Uterus (tissue), 4 donors: ENCODE results near the gene NEGR1. TPM values are rescaled to one million over a fixed set of nuclear protein-coding genes. Genes with fewer than 3 reads are reported as not detected.

ENCODE experiments used
- DNase-seq, 2 donors: peaks; one replicate each; pipeline ENCODE4 v3.0.0-alpha.2; 2019 to 2020
- H3K27ac ChIP-seq, 2 donors: fragments of 200-600 bp; sonication (generic); 1 replicate in 1 of 2; 2 replicates in 1 of 2; pipeline ENCODE4 v1.5.1; 2016 to 2018
- H3K27me3 ChIP-seq, 2 donors: fragments of 200-600 bp; sonication (generic); one replicate each; pipeline ENCODE4 v1.5.1; 2018 to 2019; ENCODE audit warnings: control low read depth in 1 of 2
- H3K36me3 ChIP-seq, 2 donors: fragments of 200-600 bp; sonication (generic); one replicate each; pipeline ENCODE4 v1.5.1; 2019; ENCODE audit warnings: control low read depth in 1 of 2
- H3K4me1 ChIP-seq, 2 donors: fragments of 200-600 bp; sonication (generic); one replicate each; pipeline ENCODE4 v1.5.1; 2018 to 2019; ENCODE audit warnings: control low read depth in 1 of 2
- H3K4me3 ChIP-seq, 2 donors: fragments of 200-600 bp; sonication (generic); 1 replicate in 1 of 2; 2 replicates in 1 of 2; pipeline ENCODE4 v1.5.1; 2018 to 2019; ENCODE audit warnings: mild to moderate bottlenecking in 1 of 2
- H3K9me3 ChIP-seq, 2 donors: fragments of 200-600 bp; sonication (generic); one replicate each; pipeline ENCODE4 v1.5.1; 2019; ENCODE audit warnings: control low read depth in 1 of 2
- CTCF ChIP-seq, 4 experiments: fragments of 200-600 bp in 2 of 4; fragments of 450-650 bp in 2 of 4; sonication (generic) in 2 of 4; IDR thresholded peaks; one replicate each; pipeline ENCODE4 v1.5.1; 2016 to 2019; ENCODE audit warnings: antibody characterized with exemption in 4 of 4, mild to moderate bottlenecking in 2 of 4, moderate library complexity in 1 of 4
- POLR2A ChIP-seq, 2 donors: fragments of 450-650 bp; IDR thresholded peaks; one replicate each; pipeline ENCODE4 v1.6.1; 2016; ENCODE audit warnings: antibody characterized with exemption in 2 of 2, mild to moderate bottlenecking in 1 of 2, moderate library complexity in 1 of 2
- intact Hi-C: fragments of 100-400 bp; cut with DNase I; formaldehyde crosslinking; loops from one replicate; pipeline ENCODE4 v1.15.1; 2023; ENCODE audit warnings: low total_unique reads
- total RNA-seq, 4 donors: library from RNA; depleted of rRNA in 3 of 4; stranded (reverse); fragments of >200 nt in 3 of 4; gene quantifications; one replicate each; pipeline versions ENCODE4 v1.1.0 to v1.2.4, GENCODE V29; 2014 to 2023
- donor health status: DM: yes; HTN: yes; CAD: no.

NEGR1 gene
- total RNA-seq, 4 donors from 2014 or later = 6.7 to 42.9 (median 33.3) TPM

GRCh38 chr1:71666609-71667008 lies 615.7 kb downstream of the NEGR1 start:
- TF ChIP-seq CTCF (IDR thresholded peaks at IDR 0.05) (no peak), POLR2A (IDR thresholded peaks at IDR 0.05) (no peak)
- Histone ChIP-seq H3K27me3 (no peaks in the 10 kb centered on the region), H3K27ac (no peak overlapping the region), H3K9me3 (no peaks in the 10 kb centered on the region), H3K4me1 (no peaks in the 10 kb centered on the region), H3K4me3 (no peak overlapping the region), H3K36me3 (no peaks in the 10 kb centered on the region)
- intact Hi-C loops = no loop called here
- DNase-seq = no peak

GRCh38 chr1:71660411-71660810 lies 621.9 kb downstream of the NEGR1 start:
- DNase-seq = no peak
- Histone ChIP-seq H3K36me3 (no peaks in the 10 kb centered on the region), H3K27ac (no peak overlapping the region), H3K9me3 (no peaks in the 10 kb centered on the region), H3K4me1 (no peaks in the 10 kb centered on the region), H3K27me3 (no peaks in the 10 kb centered on the region), H3K4me3 (no peak overlapping the region)
- intact Hi-C loops = no loop called here
- no peak for TF ChIP-seq POLR2A (IDR thresholded peaks at IDR 0.05)
- TF ChIP-seq CTCF (IDR thresholded peaks at IDR 0.05) = no peak

- no peak overlapping the region for H3K4me3 ChIP-seq
- TF ChIP-seq POLR2A (IDR thresholded peaks at IDR 0.05) (no peak), CTCF (IDR thresholded peaks at IDR 0.05) (no peak)
- H3K9me3 ChIP-seq = no peaks in the 10 kb centered on the region
- no peaks in the 10 kb centered on the region for H3K4me1 ChIP-seq
- peak in 1 of 2 donors; percentile 16 for DNase-seq
- H3K27me3 ChIP-seq = no peaks in the 10 kb centered on the region
- H3K27ac ChIP-seq = no peak overlapping the region
- H3K36me3 ChIP-seq = no peaks in the 10 kb centered on the region
- intact Hi-C loops = no loop called here
Measured at GRCh38 chr1:71657891-71658679, 624.3 kb downstream of the NEGR1 start.

GRCh38 chr1:71656902-71657301 lies 625.4 kb downstream of the NEGR1 start:
- intact Hi-C loops = no loop called here
- TF ChIP-seq CTCF (IDR thresholded peaks at IDR 0.05) = no peak
- TF ChIP-seq POLR2A (IDR thresholded peaks at IDR 0.05) = no peak
- Histone ChIP-seq H3K36me3 (no peaks in the 10 kb centered on the region), H3K4me3 (no peak overlapping the region), H3K27me3 (no peaks in the 10 kb centered on the region), H3K9me3 (no peaks in the 10 kb centered on the region), H3K4me1 (no peaks in the 10 kb centered on the region), H3K27ac (no peak overlapping the region)
- no peak for DNase-seq

- no peak overlapping the region for H3K27ac ChIP-seq
- H3K36me3 ChIP-seq = no peaks in the 10 kb centered on the region
- H3K9me3 ChIP-seq = no peaks in the 10 kb centered on the region
- no peak for DNase-seq
- no peaks in the 10 kb centered on the region for H3K27me3 ChIP-seq
- H3K4me1 ChIP-seq = no peaks in the 10 kb centered on the region
- intact Hi-C loops = no loop called here
- no peak for TF ChIP-seq POLR2A (IDR thresholded peaks at IDR 0.05)
- TF ChIP-seq CTCF (IDR thresholded peaks at IDR 0.05) = no peak
- H3K4me3 ChIP-seq = no peak overlapping the region
Measured at GRCh38 chr1:71655604-71656003, 626.7 kb downstream of the NEGR1 start.
